OCI-LY3 (cell line): Measurements from ENCODE around the gene IL4R.

Source experiments
- H2AFZ ChIP-seq: fragments of 200-600, 300-600 bp; shearing (Covaris generic); 2 replicates; pipeline ENCODE4 v1.6.0; 2014; ENCODE audit warnings: antibody characterized with exemption, low read depth, low read length
- H3K27ac ChIP-seq: fragments of 200-600, 300-600 bp; sonication (generic); 2 replicates; pipeline ENCODE4 v1.5.1; 2014; ENCODE audit warnings: mild to moderate bottlenecking, low read length, moderate library complexity, mixed read lengths
- H3K27me3 ChIP-seq: fragments of 200-600, 300-600 bp; sonication (generic); 2 replicates; pipeline ENCODE4 v1.6.1; 2014; ENCODE audit warnings: low read depth, low read length, mixed read lengths
- H3K36me3 ChIP-seq: fragments of 200-600, 300-600 bp; sonication (generic); replicated peaks from 2 replicates; pipeline ENCODE3; 2014; ENCODE audit warnings: low read depth, low read length, mixed read lengths
- H3K4me1 ChIP-seq: fragments of 300-600, 200-600 bp; sonication (generic); 2 replicates; pipeline ENCODE4 v1.6.1; 2014; ENCODE audit warnings: low read length, mixed read lengths
- H3K4me2 ChIP-seq: fragments of 200-600, 300-600 bp; sonication (generic); 2 replicates; pipeline ENCODE4 v1.6.1; 2014; ENCODE audit warnings: low read length, mixed read lengths
- H3K4me3 ChIP-seq: fragments of 300-600, 200-600 bp; sonication (generic); 2 replicates; pipeline ENCODE4 v1.5.1; 2014; ENCODE audit warnings: antibody characterized with exemption, mild to moderate bottlenecking, low read length, moderate library complexity
- H3K79me2 ChIP-seq: fragments of 300-600, 200-600 bp; shearing (Covaris generic); 2 replicates; pipeline ENCODE4 v1.6.1; 2014; ENCODE audit warnings: mild to moderate bottlenecking, low read length, mixed read lengths
- H3K9ac ChIP-seq: fragments of 300-600, 200-600 bp; shearing (Covaris generic); 2 replicates; pipeline ENCODE4 v1.6.0; 2014; ENCODE audit warnings: mild to moderate bottlenecking, low read length, moderate library complexity
- H3K9me3 ChIP-seq: fragments of 200-600, 300-600 bp; shearing (Covaris generic); 2 replicates; pipeline ENCODE4 v1.6.1; 2014; ENCODE audit warnings: low read length, mixed read lengths; ENCODE audit not compliant: insufficient read depth
- H4K20me1 ChIP-seq: fragments of 200-600, 300-600 bp; sonication (generic); 2 replicates; pipeline ENCODE4 v1.6.1; 2016; ENCODE audit warnings: low read length, mixed read lengths; ENCODE audit not compliant: insufficient read depth
- CTCF ChIP-seq: fragments of 200-600, 300-600 bp; sonication (generic); IDR thresholded peaks from 2 replicates; pipeline ENCODE4 v1.5.1; 2014; ENCODE audit warnings: antibody characterized with exemption, low read length, low read depth
- EZH2phosphoT487 ChIP-seq: fragments of 200-600 bp; shearing (Covaris generic); IDR thresholded peaks from 2 replicates; pipeline ENCODE4 v1.6.1; 2018; ENCODE audit warnings: antibody characterized with exemption, mixed run types, low read depth

The IL4R gene

GRCh38 chr16:27355610-27356009, 41.8 kb downstream of the IL4R start:
- H3K4me3 ChIP-seq, result no peak overlapping the region
- H3K36me3 ChIP-seq, result peaks cover 45% of the 10 kb centered on the region
- H4K20me1 ChIP-seq, result no peaks in the 10 kb centered on the region
- H3K27me3 ChIP-seq, result no peaks in the 10 kb centered on the region
- H3K4me2 ChIP-seq, result no peak overlapping the region
- no peak overlapping the region for H3K27ac ChIP-seq
- no peak for TF ChIP-seq EZH2phosphoT487
- TF ChIP-seq CTCF, result peak; percentile 32
- no peak overlapping the region for H2AFZ ChIP-seq
- H3K79me2 ChIP-seq, result no peaks in the 10 kb centered on the region
- H3K9me3 ChIP-seq, result no peaks in the 10 kb centered on the region; the same call in 1 of the 2 replicates
- no peak overlapping the region for H3K9ac ChIP-seq
- no peaks in the 10 kb centered on the region for H3K4me1 ChIP-seq

- no peaks in the 10 kb centered on the region; the same call in 1 of the 2 replicates for H3K9me3 ChIP-seq
- no peaks in the 10 kb centered on the region for H3K4me1 ChIP-seq
- no peaks in the 10 kb centered on the region for H3K79me2 ChIP-seq
- TF ChIP-seq CTCF, result no peak
- no peak for TF ChIP-seq EZH2phosphoT487
- H3K9ac ChIP-seq, result no peak overlapping the region
- H3K27me3 ChIP-seq, result no peaks in the 10 kb centered on the region
- no peak overlapping the region for H3K27ac ChIP-seq
- no peak overlapping the region for H3K4me2 ChIP-seq
- peaks cover 41% of the 10 kb centered on the region for H3K36me3 ChIP-seq
- no peak overlapping the region for H2AFZ ChIP-seq
- H3K4me3 ChIP-seq, result no peak overlapping the region
- H4K20me1 ChIP-seq, result no peaks in the 10 kb centered on the region
These were observed 43.0 kb downstream of the IL4R start for GRCh38 chr16:27356794-27357193.

- Histone ChIP-seq H3K36me3 (peaks cover 35% of the 10 kb centered on the region), H3K27me3 (no peaks in the 10 kb centered on the region), H3K4me2 (no peak overlapping the region), H3K9me3 (no peaks in the 10 kb centered on the region; the same call in 1 of the 2 replicates), H3K79me2 (no peaks in the 10 kb centered on the region), H4K20me1 (no peaks in the 10 kb centered on the region), H3K27ac (no peak overlapping the region), H3K9ac (no peak overlapping the region), H3K4me1 (no peaks in the 10 kb centered on the region), H2AFZ (no peak overlapping the region), H3K4me3 (no peak overlapping the region)
- TF ChIP-seq CTCF (no peak), EZH2phosphoT487 (no peak)
These were observed 45.3 kb downstream of the IL4R start for GRCh38 chr16:27359051-27359450.

- Histone ChIP-seq H3K79me2 (no peaks in the 10 kb centered on the region), H3K9me3 (no peaks in the 10 kb centered on the region; the same call in 1 of the 2 replicates), H3K4me1 (0 out of 2 replicates have a peak, but pooled peaks cover 2% of the 10 kb centered on the region), H3K36me3 (peaks cover 31% of the 10 kb centered on the region), H3K27ac (no peak overlapping the region), H4K20me1 (no peaks in the 10 kb centered on the region), H3K4me2 (no peak overlapping the region), H3K9ac (no peak overlapping the region), H3K27me3 (no peaks in the 10 kb centered on the region), H3K4me3 (no peak overlapping the region), H2AFZ (no peak overlapping the region)
- TF ChIP-seq CTCF (no peak), EZH2phosphoT487 (no peak)
These were observed 45.8 kb downstream of the IL4R start for GRCh38 chr16:27359615-27360014.
